HG03045 (cell line): ENCODE data around the gene FAM53B.

Experiments used
- ATAC-seq: cut with Tn5 transposase; IDR thresholded peaks from one replicate; pipeline ENCODE4 v1.9.1; 2021; ENCODE audit warnings: mild to moderate bottlenecking, moderate library complexity; ENCODE audit not compliant: unreplicated experiment

The FAM53B gene

DNA sequence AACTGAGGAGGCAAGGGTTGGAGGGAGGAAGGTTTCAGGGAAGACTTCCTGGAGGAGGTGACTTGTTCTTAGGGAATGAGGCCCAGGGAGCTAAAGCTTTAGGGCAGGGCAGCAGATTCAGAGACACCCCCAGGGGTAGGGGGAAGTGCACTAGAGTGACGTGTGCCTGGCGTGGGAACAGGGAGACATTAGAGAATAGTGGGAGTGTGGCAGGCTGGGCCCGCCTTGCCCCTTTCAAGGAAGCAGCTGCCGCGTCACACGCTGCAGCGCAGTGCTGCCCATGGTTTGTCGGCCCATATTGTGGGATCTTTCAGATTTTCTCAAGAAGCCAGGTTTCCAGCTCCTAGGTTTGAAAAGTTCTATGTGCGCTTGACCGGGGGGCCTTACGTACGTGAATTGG, 143.2 kb downstream of the FAM53B start:
- no peak for ATAC-seq

DNA sequence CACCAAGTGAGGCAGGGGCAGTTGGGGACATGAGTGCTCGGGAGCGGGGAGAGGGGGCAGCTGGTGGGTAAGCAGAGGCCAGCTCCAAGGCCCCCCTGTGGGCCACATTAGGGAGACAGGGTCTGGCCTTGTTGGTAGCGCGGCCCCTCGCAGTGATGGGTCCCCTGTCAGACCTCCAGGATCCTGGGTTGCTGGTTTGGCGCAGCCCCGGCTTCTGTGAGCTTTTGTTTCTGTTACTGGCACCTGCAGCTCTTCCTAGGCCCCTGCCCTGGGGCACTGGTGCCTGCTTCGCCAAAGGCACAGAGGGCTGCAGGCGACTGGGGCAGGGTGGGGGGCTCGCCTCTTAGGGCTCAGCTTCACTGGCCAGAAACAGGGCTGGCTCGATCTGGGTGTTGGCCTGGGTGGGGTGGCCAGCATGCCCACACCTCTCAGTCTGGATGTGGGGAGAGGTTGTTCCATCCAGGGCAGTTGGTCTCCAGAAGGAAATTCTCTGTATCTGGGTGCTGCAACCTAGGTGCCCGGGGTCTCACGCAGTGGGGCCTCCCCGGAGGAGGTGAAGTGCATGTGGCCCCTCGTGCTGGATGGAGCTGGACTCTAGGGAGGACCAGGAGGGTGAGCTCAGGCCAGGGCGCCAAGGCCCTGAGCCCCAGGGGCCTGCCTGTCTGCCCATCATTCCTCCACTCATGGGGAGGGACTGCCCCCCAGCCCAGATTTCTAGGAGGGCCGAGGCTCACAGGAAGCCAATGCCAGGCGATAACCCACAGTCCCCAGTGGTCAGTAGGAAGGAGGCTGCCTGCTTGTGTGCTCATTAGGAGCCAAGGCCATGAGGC, 143.9 kb downstream of the FAM53B start:
- ATAC-seq = no peak

DNA sequence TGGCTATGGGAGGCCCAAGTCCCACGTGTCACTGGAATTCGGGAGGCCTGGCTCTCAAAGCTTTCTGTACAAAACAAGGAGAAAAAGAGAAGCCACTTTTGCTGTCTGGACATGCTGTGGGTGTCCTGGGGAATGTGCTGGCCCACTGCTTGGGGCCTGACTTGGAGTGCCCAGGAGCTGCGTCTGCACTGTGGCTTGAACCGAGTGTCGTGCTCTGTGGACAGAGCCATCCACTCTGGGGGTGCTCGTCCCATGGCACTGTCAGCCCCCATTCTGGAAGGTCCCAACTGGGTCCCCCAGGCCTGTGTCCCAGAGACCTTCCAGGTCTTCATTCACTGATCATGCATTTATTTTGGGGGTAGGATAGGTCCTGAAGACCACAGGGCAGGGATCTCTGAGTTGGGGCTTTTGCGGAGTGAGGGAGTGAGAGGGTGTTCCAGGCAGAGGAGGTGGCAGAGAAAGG, 144.6 kb downstream of the FAM53B start:
- no peak for ATAC-seq

DNA sequence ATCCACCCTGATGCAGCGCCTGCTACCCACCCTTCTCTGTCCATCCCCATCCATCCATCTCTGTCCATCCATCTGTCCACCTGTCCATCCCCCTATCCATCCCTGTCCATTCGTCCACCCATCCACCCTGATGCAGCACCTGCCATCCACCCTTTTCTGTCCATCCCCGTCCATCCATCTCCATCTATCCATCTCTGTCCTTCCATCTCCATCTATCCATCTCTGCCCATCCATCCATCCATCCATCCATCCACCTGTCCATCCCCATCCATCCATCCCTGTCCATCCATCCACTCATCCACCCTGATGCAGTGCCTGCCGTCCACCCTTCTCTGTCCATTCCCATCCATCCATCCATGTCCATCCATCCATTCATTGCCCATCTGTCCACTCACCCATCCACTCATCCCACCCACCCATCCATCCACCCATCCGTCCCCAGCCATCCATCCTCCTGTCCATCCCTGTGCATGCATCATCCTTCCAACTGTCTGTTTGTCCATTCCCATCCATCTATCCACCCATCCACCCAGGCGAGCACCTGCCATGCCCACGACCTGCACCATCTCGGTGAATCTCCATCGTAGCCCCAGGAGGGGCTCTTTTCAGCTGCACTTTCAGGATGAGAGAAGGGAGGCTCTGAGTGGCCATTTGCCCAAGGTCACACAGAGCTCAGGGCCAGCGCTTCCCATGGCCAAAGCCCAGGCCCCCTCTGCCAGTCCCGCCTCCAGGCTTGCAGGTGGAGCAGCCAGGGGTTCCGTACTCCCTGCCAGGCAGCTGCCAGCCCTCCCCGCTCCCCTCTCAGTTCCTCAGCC, 145.2 kb downstream of the FAM53B start:
- no peak for ATAC-seq

DNA sequence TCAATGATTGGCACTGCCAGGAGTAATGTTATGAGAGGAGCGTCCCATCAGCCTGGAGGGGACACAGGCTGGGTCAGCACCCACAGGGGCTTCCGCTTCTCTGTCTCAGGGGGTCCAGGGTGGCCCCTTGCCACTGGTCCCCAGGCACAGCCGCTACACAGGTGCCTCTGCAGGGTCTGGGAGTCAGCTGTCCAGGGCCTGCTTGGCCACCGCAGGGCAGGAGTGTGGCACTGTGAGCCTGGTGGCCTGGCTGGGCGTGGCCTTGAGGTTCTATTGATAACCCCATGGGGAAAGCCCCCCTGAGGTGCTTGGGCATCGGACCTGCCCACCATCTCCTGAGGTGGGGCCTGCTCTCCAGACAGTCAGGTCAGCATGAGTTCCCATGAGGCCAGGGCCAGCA, 146.0 kb downstream of the FAM53B start:
- no peak for ATAC-seq

DNA sequence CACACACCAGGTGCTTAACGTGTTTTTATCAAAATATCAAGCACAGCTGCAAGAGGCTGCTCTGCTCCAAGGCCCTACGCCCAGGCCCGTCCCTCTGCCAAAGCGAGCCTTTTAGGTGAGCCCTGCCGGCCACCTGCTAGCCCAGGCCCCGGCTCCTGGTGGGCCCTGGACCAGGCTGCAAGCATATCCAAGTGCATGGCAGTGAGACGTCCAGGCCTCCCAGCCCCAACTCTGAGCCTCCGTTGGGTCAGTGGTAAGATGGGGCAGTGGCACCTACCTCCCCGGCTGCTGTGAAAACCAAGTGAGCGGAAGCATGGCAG, 146.4 kb downstream of the FAM53B start:
- ATAC-seq = no peak

DNA sequence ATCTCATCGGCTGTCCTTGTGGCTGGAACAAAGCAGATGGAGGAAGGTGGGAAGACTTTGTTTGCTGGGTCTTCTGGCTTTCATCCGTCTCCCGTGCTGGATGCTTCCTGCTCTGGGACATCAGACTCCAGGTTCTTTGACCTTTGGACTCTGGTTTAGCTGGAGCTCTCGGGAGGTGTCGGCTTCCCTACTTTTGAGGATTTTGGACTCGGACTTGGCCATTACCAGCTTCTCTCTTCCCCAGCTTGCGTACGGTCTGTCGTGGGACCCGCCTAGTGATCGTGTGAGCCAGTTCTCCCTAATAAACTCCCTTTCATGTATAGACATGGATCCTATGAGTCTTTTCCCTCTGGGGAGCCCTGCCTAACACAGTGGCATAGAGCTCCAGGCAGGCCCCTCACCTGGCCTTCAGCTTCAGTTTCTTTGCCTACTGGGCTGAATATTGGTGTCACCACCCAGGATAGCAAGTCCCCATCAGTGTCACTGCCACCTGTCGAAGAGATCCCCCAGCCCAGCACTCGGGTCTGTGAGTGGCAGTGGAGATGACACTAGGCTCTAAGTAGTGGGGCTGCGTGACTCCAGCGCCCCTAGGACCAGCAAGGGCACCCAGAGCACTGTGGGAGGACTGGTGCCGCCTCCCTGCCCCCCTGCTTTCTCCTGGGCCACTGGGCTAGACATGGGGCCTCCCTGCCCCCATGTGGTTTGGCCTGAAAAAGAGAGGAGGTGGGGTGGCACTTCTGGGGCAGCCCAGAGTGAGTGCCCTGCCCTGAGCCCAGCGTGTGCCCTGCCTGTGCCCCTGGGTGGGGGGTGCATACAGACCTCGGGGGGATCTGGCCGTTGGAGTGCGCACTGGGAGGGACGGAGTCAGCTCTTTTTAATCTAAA, 147.0 kb downstream of the FAM53B start:
- no peak for ATAC-seq

DNA sequence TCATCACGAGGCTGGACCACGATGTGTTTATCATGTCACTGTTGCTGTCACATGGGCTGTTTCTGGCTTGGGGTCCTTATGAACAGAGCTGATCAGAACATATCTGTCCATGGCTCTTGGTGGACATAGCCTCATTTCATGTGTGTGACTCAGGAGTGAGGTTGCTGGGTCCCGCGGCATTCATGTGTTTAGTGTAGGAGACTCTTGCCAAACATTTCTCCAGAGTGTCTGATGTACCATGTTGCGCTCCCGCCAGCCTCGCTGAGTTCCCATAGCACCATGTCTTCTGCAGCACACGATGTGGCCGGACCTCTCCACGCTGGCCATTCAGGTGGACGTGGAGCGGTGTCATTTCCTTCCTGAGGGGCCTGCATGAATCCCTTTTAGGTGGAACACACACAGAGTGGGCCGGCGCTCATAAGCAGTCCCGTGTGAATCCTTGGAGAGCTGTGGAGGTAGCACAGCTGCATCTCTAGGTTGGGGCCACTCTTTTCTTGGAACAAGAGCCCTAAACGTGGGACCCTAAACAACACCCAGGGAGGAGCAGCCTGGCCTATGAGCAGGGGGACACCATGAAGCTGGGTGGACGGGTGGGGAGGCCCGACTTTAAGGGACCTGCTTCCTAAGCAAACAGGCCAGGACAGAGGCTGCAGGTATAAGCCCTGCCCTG, 147.9 kb downstream of the FAM53B start:
- ATAC-seq = no peak

DNA sequence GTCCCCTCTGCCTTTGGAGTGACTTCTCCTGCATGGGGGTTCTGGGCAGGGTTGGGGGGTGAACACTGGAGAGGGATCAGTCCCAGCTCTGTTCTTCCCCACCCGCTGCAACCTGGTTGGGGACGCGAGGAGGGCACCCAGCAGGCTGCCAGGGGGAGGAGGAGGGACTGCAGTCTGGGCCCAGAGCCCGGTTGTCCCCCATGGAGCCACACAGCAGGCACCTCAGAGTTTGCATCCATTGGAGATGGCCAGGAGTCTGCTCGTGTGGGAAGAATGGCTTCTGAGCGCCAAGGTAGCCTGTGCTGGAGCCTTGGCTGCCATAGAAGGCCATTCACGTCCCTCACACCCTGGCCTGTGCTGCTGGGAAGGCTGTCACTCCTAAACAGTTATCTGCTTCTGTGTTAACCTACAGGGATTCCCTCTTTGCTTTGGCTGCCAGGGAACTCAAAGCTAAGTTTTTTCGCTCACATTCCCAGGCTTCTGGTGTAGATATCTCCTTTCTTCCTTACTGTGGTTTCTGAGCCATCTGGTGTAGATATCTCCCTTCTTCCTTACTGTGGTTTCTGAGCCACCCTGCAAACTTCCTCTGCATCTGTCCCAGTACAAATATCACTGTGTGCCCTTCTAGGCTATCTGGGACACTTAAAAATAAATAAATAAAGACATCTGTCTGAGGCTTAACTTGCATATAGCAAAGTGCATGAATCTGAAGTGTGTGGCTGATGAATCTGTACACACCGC, 148.9 kb downstream of the FAM53B start:
- no peak for ATAC-seq

DNA sequence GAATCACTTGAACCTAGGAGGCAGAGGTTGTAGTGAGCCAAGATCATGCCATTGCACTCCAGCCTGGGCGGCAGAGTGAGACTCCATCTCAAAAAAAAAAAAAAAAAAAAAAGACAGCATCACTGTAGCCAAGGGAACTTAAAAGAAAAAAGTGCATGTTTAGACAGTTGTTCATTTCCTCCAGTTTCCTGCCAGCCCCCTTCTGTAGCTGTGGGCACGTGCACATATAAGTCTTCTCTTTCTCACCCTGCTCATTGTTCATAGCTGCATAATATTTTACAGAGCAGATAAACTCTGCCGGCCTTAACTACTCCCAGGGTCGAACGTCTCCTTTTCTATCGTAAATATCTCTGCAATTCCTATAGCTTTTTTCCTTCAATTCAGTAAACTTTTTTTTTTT, 149.9 kb downstream of the FAM53B start:
- ATAC-seq = no peak

DNA sequence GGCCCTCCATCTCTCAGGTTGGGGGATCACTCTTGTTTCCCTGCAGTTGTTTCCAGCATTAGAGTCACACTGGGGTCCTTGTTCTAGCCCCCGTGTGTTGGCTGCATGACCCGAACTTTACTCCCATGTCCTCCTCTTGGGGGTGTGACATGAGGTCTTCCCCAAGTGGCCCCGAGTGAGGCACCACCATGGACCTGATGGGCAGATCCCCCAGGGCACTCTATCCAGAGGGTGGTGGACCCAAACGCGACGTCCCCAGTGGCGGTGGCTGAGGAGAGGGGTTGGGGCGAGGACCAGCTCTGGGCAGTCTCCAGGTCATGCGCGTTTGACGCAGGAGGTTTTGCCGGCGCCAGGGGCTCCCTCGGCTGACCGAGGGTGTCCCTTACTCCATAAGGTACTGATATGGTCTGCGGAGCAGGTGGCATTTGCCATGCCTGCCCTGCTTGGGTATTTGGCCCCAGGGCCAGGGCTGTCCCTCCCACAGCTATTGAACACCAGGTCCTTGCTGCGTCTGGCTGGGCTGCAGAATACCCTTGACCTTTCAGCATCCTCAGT, 150.7 kb downstream of the FAM53B start:
- no peak for ATAC-seq

DNA sequence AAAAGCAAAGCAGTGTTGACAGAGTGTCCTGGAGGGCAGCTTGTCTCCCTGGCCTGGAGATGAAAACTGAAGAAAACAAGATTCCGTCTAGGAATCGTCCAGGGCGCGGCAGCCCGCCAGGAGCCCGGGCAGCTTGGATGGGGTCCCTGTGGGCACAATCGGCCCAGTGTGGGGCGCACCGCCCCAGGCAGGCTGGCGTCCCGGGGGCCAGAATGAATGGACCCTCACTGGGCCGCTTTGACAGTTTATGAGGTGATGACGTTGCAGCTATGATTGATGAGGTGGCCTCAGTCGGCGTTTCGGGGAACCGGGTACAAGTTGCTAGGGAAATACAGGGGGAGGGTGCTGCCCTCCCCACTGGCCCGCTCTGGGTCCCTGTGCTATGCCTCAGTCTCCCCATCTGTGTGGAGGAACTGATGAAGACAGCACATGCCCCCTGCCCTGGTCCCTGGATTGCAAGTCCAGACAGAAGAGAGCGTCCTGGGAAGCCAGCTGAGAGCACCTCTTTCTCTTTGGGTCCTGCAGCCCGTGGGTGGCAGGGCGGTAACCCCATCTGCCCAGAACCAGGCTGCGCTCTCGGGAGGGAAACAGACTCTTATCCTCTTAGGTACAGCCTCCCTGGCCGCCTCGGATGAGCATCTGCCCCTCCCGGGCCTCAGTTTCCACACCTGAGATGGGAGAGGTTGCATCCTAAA, 151.3 kb downstream of the FAM53B start:
- ATAC-seq = no peak

DNA sequence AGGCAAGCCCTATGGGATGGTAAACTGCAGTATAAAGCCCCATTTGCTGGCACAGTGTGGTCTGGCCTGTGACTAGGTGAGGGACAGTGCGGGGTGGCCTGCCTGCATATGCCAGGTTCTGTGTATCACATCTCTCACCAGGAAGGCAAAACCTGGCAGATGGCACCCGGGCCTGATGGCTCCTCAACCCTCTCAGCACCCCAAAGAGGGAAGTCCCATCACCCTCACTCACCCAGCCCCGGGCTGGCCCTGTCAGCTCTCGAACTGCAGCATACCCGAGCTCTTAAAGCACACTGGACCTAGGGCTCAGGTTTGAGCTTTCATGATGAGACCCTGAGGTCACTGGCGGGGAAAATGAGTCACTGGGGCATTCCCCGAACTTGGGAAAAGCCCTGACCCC, 152.1 kb downstream of the FAM53B start:
- no peak for ATAC-seq

DNA sequence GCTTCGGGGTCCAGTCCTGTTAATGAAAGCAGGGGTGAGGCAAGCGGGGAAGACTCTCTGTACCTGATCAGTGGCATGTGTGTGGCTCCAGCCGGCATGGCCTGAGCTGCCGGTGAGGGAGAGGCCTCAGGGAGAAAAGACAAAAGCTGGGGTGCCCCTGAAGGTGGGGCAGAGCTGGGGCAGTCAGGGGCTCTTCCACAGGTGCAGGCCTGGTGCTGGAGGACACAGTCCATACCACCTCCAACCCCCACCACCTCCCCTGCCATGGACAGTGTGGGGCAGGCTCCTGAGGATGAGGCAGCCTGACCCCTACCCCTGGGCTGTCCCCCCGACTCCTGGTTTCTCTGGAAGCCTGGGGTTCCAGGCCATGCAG, 153.1 kb downstream of the FAM53B start:
- no peak for ATAC-seq

DNA sequence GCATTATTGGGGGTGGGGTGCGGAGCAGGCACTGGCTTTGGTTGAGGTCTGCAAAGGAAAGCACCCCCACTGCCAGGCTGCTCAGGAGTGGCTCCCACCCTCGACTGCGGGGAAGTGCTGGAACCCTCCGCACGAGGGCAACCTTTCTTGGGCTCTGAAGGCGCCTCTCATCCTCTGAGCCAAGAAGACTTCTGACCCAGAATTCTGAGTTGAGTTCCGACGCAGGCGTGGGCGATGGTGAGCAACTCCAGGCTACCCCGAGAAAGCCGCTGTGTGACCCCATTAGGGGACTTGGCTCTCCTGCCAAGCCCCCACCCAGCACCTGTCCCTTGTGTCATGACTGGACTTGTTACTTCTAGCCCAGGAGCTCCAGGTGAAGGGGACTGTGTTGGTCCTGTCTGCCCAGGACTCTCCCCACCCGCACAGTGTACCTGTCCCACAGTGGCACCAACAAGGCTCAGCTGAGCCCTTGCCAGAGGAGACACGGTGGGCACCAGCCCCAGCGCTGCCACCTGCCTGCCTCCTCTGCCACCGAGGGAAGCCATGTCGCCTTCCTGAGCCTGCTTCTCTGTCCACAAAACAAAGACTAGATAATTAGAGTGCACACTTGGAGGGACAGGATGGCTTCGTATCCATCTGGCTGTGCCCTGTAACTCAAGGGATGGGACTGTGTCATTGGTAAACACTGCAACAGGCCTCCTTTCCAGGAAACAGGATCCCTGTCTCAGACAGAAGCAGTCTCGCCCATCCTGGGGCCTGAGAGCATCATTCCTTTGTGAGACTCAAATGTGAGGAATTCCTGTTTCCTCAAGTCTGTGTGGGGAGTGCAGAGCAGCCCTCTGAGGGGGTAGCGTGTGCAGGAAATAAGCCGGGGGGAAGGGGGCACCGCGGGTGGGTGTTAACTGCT, 153.7 kb downstream of the FAM53B start:
- ATAC-seq = no peak

DNA sequence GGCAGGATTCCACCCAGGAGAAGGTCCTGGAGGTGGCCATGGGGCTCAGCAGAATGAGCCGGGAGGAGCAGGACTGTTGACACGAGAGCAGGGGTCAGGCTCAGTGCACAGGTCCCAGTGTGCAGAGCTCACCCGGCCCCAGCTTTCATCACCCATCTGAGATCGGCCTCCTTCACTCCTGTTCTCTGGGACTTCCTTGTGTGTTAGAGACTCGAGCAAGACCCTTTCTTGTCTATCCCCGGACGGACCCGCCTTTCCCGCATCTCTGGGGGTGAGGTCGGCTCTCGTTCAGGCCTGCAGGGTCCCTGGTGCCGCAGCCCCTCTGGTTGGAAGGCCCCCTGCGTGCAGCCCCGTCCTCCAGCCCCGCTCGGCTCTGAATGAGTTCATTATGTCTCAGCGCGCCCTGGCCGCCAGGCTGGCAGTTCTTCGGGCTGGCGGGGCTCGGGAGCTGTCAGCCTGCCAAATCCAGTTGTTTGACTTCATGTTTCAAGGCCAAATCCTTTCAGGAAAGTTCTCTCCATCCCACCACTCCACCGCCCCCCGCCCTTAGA, 154.6 kb downstream of the FAM53B start:
- no peak for ATAC-seq

DNA sequence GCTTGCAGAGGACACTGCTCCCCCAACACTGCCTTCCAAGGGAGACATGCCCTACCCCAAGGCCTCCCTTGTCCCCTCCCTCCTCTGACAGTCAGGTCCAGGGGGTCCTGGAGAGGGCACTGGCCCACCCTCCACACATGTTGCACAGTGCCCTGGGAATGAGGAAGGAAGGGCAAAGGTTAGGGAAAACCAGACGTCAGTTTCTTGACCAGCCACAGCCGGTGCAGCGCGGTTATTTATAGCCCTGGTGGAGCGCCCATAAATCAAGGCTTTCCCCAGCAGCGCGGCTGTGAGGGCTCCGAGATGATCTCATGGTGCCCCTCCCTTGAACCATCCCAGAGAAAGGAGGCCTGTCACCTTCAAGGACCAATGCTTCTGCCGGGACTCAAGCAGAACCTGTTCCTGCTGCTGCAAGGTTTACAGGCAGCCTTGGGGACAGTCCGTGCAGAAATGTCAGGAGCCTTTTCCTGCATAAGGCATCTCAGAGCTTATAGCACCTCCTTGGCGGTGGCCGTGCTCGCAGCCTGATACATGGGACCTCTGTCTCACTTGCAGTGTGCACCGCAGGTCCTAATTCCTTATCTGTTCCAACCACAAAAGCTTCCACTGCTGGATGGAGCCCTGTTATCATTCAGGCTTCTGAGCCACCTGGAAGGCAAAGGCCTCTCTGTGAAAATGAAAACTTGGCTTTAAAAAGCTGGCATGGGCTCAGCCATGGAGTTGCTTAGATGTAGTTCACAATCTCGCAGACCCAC, 155.3 kb downstream of the FAM53B start:
- no peak for ATAC-seq
